ENCODE data around the gene IFITM2. TPM values are rescaled to one million over a fixed set of nuclear protein-coding genes. Genes with fewer than 3 reads are reported as not detected.

IFITM2 gene
- total RNA-seq, 1 donor from 2014 or later = 39.9 TPM

- no peak overlapping the region for H3K4me3 ChIP-seq (ENCODE audit: low read depth, low read length)
- H3K36me3 ChIP-seq (ENCODE audit: control insufficient read depth, insufficient read depth, low read length) = no peaks in the 10 kb centered on the region
- H3K27me3 ChIP-seq (ENCODE audit: control insufficient read depth, insufficient read depth, low read length) = peaks cover 24% of the 10 kb centered on the region
- no peak for TF ChIP-seq CTCF (IDR thresholded peaks at IDR 0.05; ENCODE audit: insufficient read depth, low read length, poor library complexity, severe bottlenecking)
- DNase-seq (ENCODE audit: low read depth) = no peak
Measured at GRCh38 chr11:293271-293851, 14.3 kb upstream of the IFITM2 start.

GRCh38 chr11:293852-294661 is 13.6 kb upstream of the IFITM2 start:
- peaks cover 23% of the 10 kb centered on the region for H3K27me3 ChIP-seq (ENCODE audit: control insufficient read depth, insufficient read depth, low read length)
- no peak for DNase-seq (ENCODE audit: low read depth)

GRCh38 chr11:294780-295179 is 12.8 kb upstream of the IFITM2 start:
- no peak for DNase-seq (ENCODE audit: low read depth)
- peaks cover 24% of the 10 kb centered on the region for H3K27me3 ChIP-seq (ENCODE audit: control insufficient read depth, insufficient read depth, low read length)
- H3K4me3 ChIP-seq (ENCODE audit: low read depth, low read length) = no peak overlapping the region
- TF ChIP-seq CTCF (IDR thresholded peaks at IDR 0.05; ENCODE audit: insufficient read depth, low read length, poor library complexity, severe bottlenecking) = no peak
- H3K36me3 ChIP-seq (ENCODE audit: control insufficient read depth, insufficient read depth, low read length) = no peaks in the 10 kb centered on the region

More at GRCh38 chr11:293852-294661, 13.6 kb upstream of the IFITM2 start:
- TF ChIP-seq CTCF (IDR thresholded peaks at IDR 0.05; ENCODE audit: insufficient read depth, low read length, poor library complexity, severe bottlenecking) = no peak
- Histone ChIP-seq H3K36me3 (ENCODE audit: control insufficient read depth, insufficient read depth, low read length) (no peaks in the 10 kb centered on the region), H3K4me3 (ENCODE audit: low read depth, low read length) (no peak overlapping the region)

GRCh38 chr11:295351-296170 is 12.1 kb upstream of the IFITM2 start:
- Histone ChIP-seq H3K27me3 (ENCODE audit: control insufficient read depth, insufficient read depth, low read length) (peaks cover 32% of the 10 kb centered on the region), H3K36me3 (ENCODE audit: control insufficient read depth, insufficient read depth, low read length) (no peaks in the 10 kb centered on the region)
- no peak for TF ChIP-seq CTCF (IDR thresholded peaks at IDR 0.05; ENCODE audit: insufficient read depth, low read length, poor library complexity, severe bottlenecking)

GRCh38 chr11:296171-297050 is 11.2 kb upstream of the IFITM2 start:
- Histone ChIP-seq H3K27me3 (ENCODE audit: control insufficient read depth, insufficient read depth, low read length) (peaks cover 32% of the 10 kb centered on the region), H3K4me3 (ENCODE audit: low read depth, low read length) (no peak overlapping the region), H3K36me3 (ENCODE audit: control insufficient read depth, insufficient read depth, low read length) (no peaks in the 10 kb centered on the region)
- no peak for DNase-seq (ENCODE audit: low read depth)
- TF ChIP-seq CTCF (IDR thresholded peaks at IDR 0.05; ENCODE audit: insufficient read depth, low read length, poor library complexity, severe bottlenecking) = no peak

More at GRCh38 chr11:295351-296170, 12.1 kb upstream of the IFITM2 start:
- H3K4me3 ChIP-seq (ENCODE audit: low read depth, low read length) = no peak overlapping the region
- DNase-seq (ENCODE audit: low read depth) = no peak

All from kidney epithelial cell (primary cell).